Tibial nerve (tissue), 4 donors: ENCODE results near the gene HCN2. TPM values are rescaled to one million over a fixed set of nuclear protein-coding genes. Genes with fewer than 3 reads are reported as not detected.

Source experiments
- DNase-seq, 2 donors: peaks; one replicate each; pipeline ENCODE4 v3.0.0-alpha.2; 2019; ENCODE audit warnings: low spot score in 2 of 2
- H3K27ac ChIP-seq, 4 donors: fragments of 200-600 bp; sonication (generic) in 3 of 4; one replicate each; pipeline ENCODE4 v1.5.1; 2017 to 2019; ENCODE audit warnings: mild to moderate bottlenecking in 1 of 4
- H3K27me3 ChIP-seq, 2 donors: fragments of 200-600 bp; sonication (generic) in 1 of 2; one replicate each; pipeline versions ENCODE4 v1.5.1 to v1.6.0; 2017 to 2019
- H3K36me3 ChIP-seq, 3 donors: fragments of 200-600 bp; sonication (generic); one replicate each; pipeline ENCODE4 v1.5.1; 2018 to 2019
- H3K4me1 ChIP-seq, 4 donors: fragments of 200-600 bp; sonication (generic) in 3 of 4; one replicate each; pipeline ENCODE4 v1.5.1; 2017 to 2019
- H3K4me3 ChIP-seq, 4 donors: fragments of 200-600 bp; sonication (generic) in 3 of 4; one replicate each; pipeline ENCODE4 v1.5.1; 2017 to 2019; ENCODE audit warnings: mild to moderate bottlenecking in 1 of 4, moderate library complexity in 1 of 4
- H3K9me3 ChIP-seq, 4 donors: fragments of 200-600 bp; sonication (generic) in 3 of 4; one replicate each; pipeline ENCODE4 v1.5.1; 2017 to 2019
- CTCF ChIP-seq, 5 experiments: fragments of 200-600 bp in 3 of 5; fragments of 450-650 bp in 2 of 5; sonication (generic) in 3 of 5; IDR thresholded peaks; one replicate each; pipeline ENCODE4 v1.5.1; 2016 to 2019; ENCODE audit warnings: antibody characterized with exemption in 5 of 5, mild to moderate bottlenecking in 3 of 5, moderate library complexity in 2 of 5
- EP300 ChIP-seq, 2 donors: sonication (generic); formaldehyde crosslinking; IDR thresholded peaks; one replicate each; pipeline ENCODE4 v1.6.1; 2017; ENCODE audit warnings: antibody characterized with exemption in 2 of 2, mild to moderate bottlenecking in 1 of 2
- POLR2A ChIP-seq, 2 donors: fragments of 450-650 bp; IDR thresholded peaks; one replicate each; pipeline ENCODE4 v1.6.1; 2017; ENCODE audit warnings: antibody characterized with exemption in 2 of 2, mild to moderate bottlenecking in 2 of 2, moderate library complexity in 2 of 2
- WGBS, 2 donors: methylation state at CpG; one replicate each; pipeline ENCODE4 v1.1.5; 2018; 5-methylcytosine and 5-hydroxymethylcytosine counted together
- total RNA-seq, 4 donors: library from RNA; depleted of rRNA; stranded (reverse); fragments of >200 nt; gene quantifications; one replicate each; pipeline ENCODE4 v1.1.0, GENCODE V29; 2016

Gene HCN2
- total RNA-seq, 4 donors from 2014 or later, result 0.59 TPM; not detected in 3

GRCh38 chr19:594265-594870, 4.7 kb downstream of the HCN2 start:
- H3K4me1 ChIP-seq, result peaks cover 0 to 17% (median 1%) of the 10 kb centered on the region in 4 donors
- no peak for DNase-seq
- TF ChIP-seq CTCF (IDR thresholded peaks at IDR 0.05), result no peak
- no peak for TF ChIP-seq POLR2A (IDR thresholded peaks at IDR 0.05)
- no peak for TF ChIP-seq EP300 (IDR thresholded peaks at IDR 0.05)
- H3K36me3 ChIP-seq, result no peaks in the 10 kb centered on the region
- no peak overlapping the region for H3K27ac ChIP-seq
- no peak overlapping the region for H3K4me3 ChIP-seq
- WGBS, 2 donors, result 69 to 71% methylated on average over 23 to 24 of the region's 24 CpGs
- H3K27me3 ChIP-seq, result peaks cover 3 to 67% of the 10 kb centered on the region in 2 donors
- no peaks in the 10 kb centered on the region for H3K9me3 ChIP-seq

- Histone ChIP-seq H3K4me1 (peaks cover 0 to 11% (median 0%) of the 10 kb centered on the region in 4 donors), H3K36me3 (no peaks in the 10 kb centered on the region), H3K4me3 (no peak overlapping the region), H3K27ac (no peak overlapping the region), H3K9me3 (no peaks in the 10 kb centered on the region), H3K27me3 (peaks cover 3 to 65% of the 10 kb centered on the region in 2 donors)
- TF ChIP-seq EP300 (IDR thresholded peaks at IDR 0.05) (no peak), POLR2A (IDR thresholded peaks at IDR 0.05) (no peak), CTCF (IDR thresholded peaks at IDR 0.05) (no peak)
- 64 to 71% methylated on average over 38 to 42 of the region's 42 CpGs for WGBS, 2 donors
- no peak for DNase-seq
Observed at GRCh38 chr19:595326-596262, 5.9 kb downstream of the HCN2 start.

DNA sequence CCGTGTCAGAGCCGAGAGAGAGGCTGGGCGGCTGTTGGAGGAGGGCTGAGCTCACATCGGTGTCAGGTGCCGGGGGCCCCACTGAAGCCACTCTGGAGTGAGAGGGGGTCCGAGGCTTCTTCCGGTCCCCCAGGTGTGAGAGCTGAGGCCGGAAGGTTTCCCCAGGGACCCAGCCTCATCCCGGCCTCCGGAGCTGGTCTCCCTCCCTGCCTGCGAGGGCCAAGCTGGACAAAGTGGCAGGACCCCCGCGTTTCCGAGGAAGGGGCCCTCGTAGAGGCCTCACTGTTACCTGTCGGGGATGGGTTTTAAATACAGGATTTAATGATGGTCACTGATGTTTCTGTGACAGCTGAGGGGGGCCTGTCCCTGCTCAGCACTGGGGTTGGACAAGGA, 6.6 kb downstream of the HCN2 start:
- Histone ChIP-seq H3K9me3 (peaks cover 0 to 3% (median 0%) of the 10 kb centered on the region in 4 donors), H3K4me3 (no peak overlapping the region), H3K27ac (no peak overlapping the region), H3K27me3 (peaks cover 0 to 59% of the 10 kb centered on the region in 2 donors), H3K4me1 (peaks cover 0 to 4% (median 0%) of the 10 kb centered on the region in 4 donors), H3K36me3 (no peaks in the 10 kb centered on the region)
- no peak for DNase-seq
- TF ChIP-seq EP300 (IDR thresholded peaks at IDR 0.05) (no peak), CTCF (IDR thresholded peaks at IDR 0.05) (no peak), POLR2A (IDR thresholded peaks at IDR 0.05) (no peak)
- WGBS, 2 donors, result 79 to 85% methylated on average over 16 of the region's 16 CpGs

DNA sequence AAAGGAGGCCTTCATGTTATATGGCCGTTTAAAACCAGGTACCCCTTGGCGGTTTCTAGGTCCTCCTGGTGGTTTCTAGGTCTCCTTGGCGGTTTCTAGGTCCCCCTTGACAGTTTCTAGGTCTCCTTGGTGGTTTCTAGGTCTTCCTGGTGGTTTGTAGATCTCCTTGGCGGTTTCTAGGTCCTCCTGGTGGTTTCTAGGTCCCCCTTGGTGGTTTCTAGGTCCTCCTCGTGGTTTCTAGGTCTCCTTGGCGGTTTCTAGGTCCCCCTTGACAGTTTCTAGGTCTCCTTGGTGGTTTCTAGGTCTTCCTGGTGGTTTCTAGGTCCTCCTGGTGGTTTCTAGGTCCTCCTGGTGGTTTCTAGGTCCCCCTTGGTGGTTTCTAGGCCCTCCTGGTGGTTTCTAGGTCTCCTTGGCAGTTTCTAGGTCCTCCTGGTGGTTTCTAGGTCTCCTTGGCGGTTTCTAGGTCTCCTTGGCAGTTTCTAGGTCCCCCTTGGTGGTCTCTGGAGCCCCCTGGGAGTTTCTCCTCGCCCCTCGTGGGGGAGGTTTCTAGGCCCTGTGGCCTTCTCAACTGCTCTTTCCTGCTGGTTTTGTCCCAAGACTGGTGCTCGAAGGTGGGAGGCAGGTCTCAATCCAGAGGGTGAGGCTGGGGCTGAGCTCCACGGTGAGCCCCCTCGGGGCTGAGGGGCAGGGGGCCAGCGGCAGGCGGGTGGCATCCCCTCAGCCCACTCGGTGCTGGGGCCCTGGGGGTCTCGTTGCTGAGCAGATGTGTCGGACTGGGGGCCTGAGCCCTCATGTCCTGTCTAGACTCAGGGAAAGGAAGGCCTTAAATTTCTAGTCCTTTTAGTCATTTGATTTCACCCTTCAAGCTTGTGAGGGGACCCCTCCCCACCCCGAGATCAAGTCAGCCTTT, 8.0 kb downstream of the HCN2 start:
- H3K27me3 ChIP-seq, result peaks cover 0 to 45% of the 10 kb centered on the region in 2 donors
- no peak overlapping the region for H3K4me3 ChIP-seq
- H3K36me3 ChIP-seq, result no peaks in the 10 kb centered on the region
- DNase-seq, result no peak
- WGBS, 2 donors, result 63 to 72% methylated on average over 18 of the region's 18 CpGs
- TF ChIP-seq CTCF (IDR thresholded peaks at IDR 0.05), result no peak
- no peak for TF ChIP-seq EP300 (IDR thresholded peaks at IDR 0.05)
- no peak for TF ChIP-seq POLR2A (IDR thresholded peaks at IDR 0.05)
- no peaks in the 10 kb centered on the region for H3K4me1 ChIP-seq
- H3K27ac ChIP-seq, result no peak overlapping the region
- peaks cover 0 to 10% (median 0%) of the 10 kb centered on the region in 4 donors for H3K9me3 ChIP-seq
